HepG2 (cell line): ENCODE data around the gene RAP2A. TPM values are rescaled to one million over a fixed set of nuclear protein-coding genes. Genes with fewer than 3 reads are reported as not detected.

ENCODE experiments used
- CHD4 ChIP-seq: fragments of 200-600 bp; sonication (generic); IDR thresholded peaks from 2 replicates; pipeline ENCODE4 v1.7.0; 2017; ENCODE audit warnings: mild to moderate bottlenecking, low read length, borderline replicate concordance
- EP300 ChIP-seq, 3 experiments: sonication (generic) in 1 of 3; formaldehyde crosslinking in 1 of 3; IDR thresholded peaks; 2 replicates each; pipeline versions ENCODE4 v1.5.1 to v1.6.1; 2011 to 2020; ENCODE audit warnings: low read depth in 2 of 3, low read length in 2 of 3, borderline replicate concordance in 1 of 3, improper control_type of control experiment in 1 of 3, mild to moderate bottlenecking in 1 of 3, missing genetic modification reagents in 1 of 3, moderate library complexity in 1 of 3
- ERF ChIP-seq: IDR thresholded peaks from 2 replicates; pipeline ENCODE4 v1.6.1; 2018; ENCODE audit warnings: missing biosample characterization, missing genetic modification reagents
- FOXP1 ChIP-seq, 2 experiments: fragments of 450-650 bp in 1 of 2; IDR thresholded peaks; 2 replicates each; pipeline ENCODE4 v1.6.1; 2017 to 2018; ENCODE audit warnings: antibody characterized with exemption in 1 of 2
- KIAA2018 ChIP-seq: sonication (generic); formaldehyde crosslinking; IDR thresholded peaks from 2 replicates; pipeline ENCODE4 v1.5.0; 2020; ENCODE audit warnings: mild to moderate bottlenecking, missing genetic modification reagents, borderline replicate concordance
- PHF5A ChIP-seq: IDR thresholded peaks from one replicate; pipeline ENCODE4 v1.6.1; 2018; ENCODE audit warnings: low read depth, missing genetic modification reagents; ENCODE audit not compliant: unreplicated experiment
- RFX3 ChIP-seq: IDR thresholded peaks from 2 replicates; pipeline ENCODE4 v1.6.1; 2016; ENCODE audit warnings: missing biosample characterization, missing genetic modification reagents
- YEATS4 ChIP-seq: sonication (generic); formaldehyde crosslinking; IDR thresholded peaks from 2 replicates; pipeline ENCODE4 v1.4.0; 2020; ENCODE audit warnings: missing genetic modification reagents, borderline replicate concordance
- ZNF331 ChIP-seq: sonication (generic); formaldehyde crosslinking; IDR thresholded peaks from 2 replicates; pipeline ENCODE4 v1.4.0; 2020; ENCODE audit warnings: missing genetic modification reagents
- ZNF343 ChIP-seq: sonication (generic); formaldehyde crosslinking; IDR thresholded peaks from 2 replicates; pipeline ENCODE4 v1.4.0; 2020; ENCODE audit warnings: mild to moderate bottlenecking, missing genetic modification reagents
- ZNF503 ChIP-seq: sonication (generic); formaldehyde crosslinking; IDR thresholded peaks from 2 replicates; pipeline ENCODE4 v1.4.0; 2020; ENCODE audit warnings: missing genetic modification reagents
- ZNF572 ChIP-seq: sonication (generic); formaldehyde crosslinking; IDR thresholded peaks from 2 replicates; pipeline ENCODE4 v1.5.1; 2020; ENCODE audit warnings: mild to moderate bottlenecking, missing genetic modification reagents
- ZNF619 ChIP-seq: sonication (generic); formaldehyde crosslinking; IDR thresholded peaks from 2 replicates; pipeline ENCODE4 v1.4.0; 2020; ENCODE audit warnings: mild to moderate bottlenecking, missing genetic modification reagents
- ZNF691 ChIP-seq: sonication (generic); formaldehyde crosslinking; IDR thresholded peaks from 2 replicates; pipeline ENCODE4 v1.4.0; 2020; ENCODE audit warnings: missing genetic modification reagents, low read depth, mild to moderate bottlenecking, borderline replicate concordance
- ZSCAN29 ChIP-seq: sonication (generic); formaldehyde crosslinking; conservative IDR thresholded peaks from 2 replicates; pipeline ENCODE4 v1.4.0; 2020; ENCODE audit warnings: mild to moderate bottlenecking, missing genetic modification reagents
- polyA plus RNA-seq, 8 experiments: library from polyadenylated mRNA; depleted of rRNA in 3 of 8; stranded (reverse) in 7 of 8; unstranded in 1 of 8; fragments of >200 nt; fragmentation: Illumina TruSeq in 4 of 8; extraction: Trizol in 4 of 8; gene quantifications; 2 replicates each; pipeline versions ENCODE4 v1.2.1 to v1.2.3, GENCODE V29; 2011 to 2016; ENCODE audit warnings: low read depth in 4 of 8, missing spikeins in 1 of 8, mixed read lengths in 1 of 8; ENCODE audit not compliant: insufficient read depth in 1 of 8
- total RNA-seq, 5 experiments: library from RNA; depleted of rRNA; stranded (reverse); fragments of >200 nt; fragmentation: Illumina TruSeq; extraction: Trizol; gene quantifications; 2 replicates each; pipeline ENCODE4 v1.2.3, GENCODE V29; 2016; ENCODE audit warnings: low read depth in 1 of 5

The RAP2A gene
- total and polyA plus RNA-seq, 2 of the 13 experiments (the other 11 are each of a cell fraction or from before 2014, with no cell fraction given) = 9.9 to 23.1 TPM

- TF ChIP-seq ZNF691 (CRISPR knock-in tag) (peak; percentile 36; the same call in 1 of the 2 replicates), CHD4 (no peak), ZNF503 (no peak), ERF (CRISPR knock-in tag) (no peak), ZSCAN29 (CRISPR knock-in tag) (no peak), ZNF572 (CRISPR knock-in tag) (peak; percentile 27; the same call in 1 of the 2 replicates), RFX3 (CRISPR knock-in tag) (no peak), KIAA2018 (CRISPR knock-in tag) (no peak), EP300 (IDR thresholded peaks at IDR 0.05; ENCODE audit: low read depth in 2 of 2, low read length in 2 of 2) (no peak), EP300 (CRISPR knock-in tag; IDR thresholded peaks at IDR 0.05; ENCODE audit: borderline replicate concordance) (no peak), FOXP1 (IDR thresholded peaks at IDR 0.05) (no peak), FOXP1 (CRISPR knock-in tag; IDR thresholded peaks at IDR 0.05) (no peak), ZNF619 (CRISPR knock-in tag) (no peak), ZNF343 (CRISPR knock-in tag) (no peak), ZNF331 (peak; percentile 14; the same call in 1 of the 2 replicates), PHF5A (CRISPR knock-in tag) (no peak), YEATS4 (CRISPR knock-in tag) (no peak; the same call in 1 of the 2 replicates)
Observed at GRCh38 chr13:97433727-97434396, at the start of gene RAP2A (continued).
